Panc1 (cell line): ENCODE measurements around the gene GALNT15. TPM values are rescaled to one million over a fixed set of nuclear protein-coding genes. Genes with fewer than 3 reads are reported as not detected.

ENCODE experiments used
- ATAC-seq: fragments of 200-7000 bp; cut with Tn5 transposase; 2 replicates; pipeline ENCODE4 v1.9.1; 2020; ENCODE audit warnings: mild to moderate bottlenecking, moderate library complexity
- BruUV-seq: library from RNA; stranded (reverse); fragments of 400-500 nt; replicated peaks from 2 replicates; lab custom pipeline; 2021; lab: Mats Ljungman, UMichigan
- CTCF ChIA-PET: fragments of 300-600 bp; sonication (Branson Sonifier 250); formaldehyde crosslinking; loops from one replicate; lab custom pipeline; 2022; ENCODE audit warnings: antibody characterized with exemption; lab: Charles Lee
- POLR2A ChIA-PET: fragments of 300-600 bp; sonication (Branson Sonifier 250); formaldehyde crosslinking; loops from one replicate; lab custom pipeline; 2022; ENCODE audit warnings: antibody characterized with exemption; lab: Charles Lee
- DNase-seq: peaks from one replicate; pipeline ENCODE4 v3.0.0-alpha.2; 2010; ENCODE audit warnings: low read depth, low spot score
- H3K27ac ChIP-seq: 2 replicates; pipeline ENCODE4 v1.5.1; 2011; ENCODE audit warnings: mild to moderate bottlenecking, low read length, inconsistent platforms
- H3K27me3 ChIP-seq: fragments of 200-500 bp; sonication (Bioruptor generic); 2 replicates; pipeline ENCODE4 v1.6.0; 2014; ENCODE audit warnings: low read length, inconsistent platforms; ENCODE audit not compliant: control insufficient read depth, insufficient read depth
- H3K36me3 ChIP-seq: fragments of 200-500 bp; sonication (Bioruptor generic); 2 replicates; pipeline ENCODE4 v1.5.1; 2014; ENCODE audit warnings: inconsistent platforms, mild to moderate bottlenecking, low read length, moderate library complexity; ENCODE audit not compliant: control insufficient read depth, insufficient read depth
- H3K4me1 ChIP-seq: 2 replicates; pipeline ENCODE4 v1.5.1; 2011; ENCODE audit warnings: inconsistent platforms, mild to moderate bottlenecking, low read length, moderate library complexity; ENCODE audit not compliant: control insufficient read depth, insufficient read depth
- H3K4me3 ChIP-seq, 2 experiments: 2 replicates each; pipeline ENCODE4 v1.5.1; 2011 to 2012; ENCODE audit warnings: low read depth in 2 of 2, low read length in 2 of 2, mild to moderate bottlenecking in 2 of 2, inconsistent platforms in 1 of 2, moderate library complexity in 1 of 2
- H3K9me3 ChIP-seq: fragments of 200-500 bp; sonication (Bioruptor generic); 2 replicates; pipeline ENCODE4 v1.5.1; 2014; ENCODE audit warnings: low read depth, mild to moderate bottlenecking, inconsistent platforms, low read length, moderate library complexity; ENCODE audit not compliant: control insufficient read depth, insufficient read depth
- CTCF ChIP-seq: fragments of 450-650 bp; IDR thresholded peaks from 2 replicates; pipeline ENCODE4 v1.5.1; 2017; ENCODE audit warnings: mild to moderate bottlenecking
- POLR2AphosphoS5 ChIP-seq: IDR thresholded peaks from 2 replicates; pipeline ENCODE4 v1.6.1; 2012; ENCODE audit warnings: mild to moderate bottlenecking, low read depth, low read length, moderate library complexity
- REST ChIP-seq, 2 experiments: IDR thresholded peaks; 2 replicates each; pipeline ENCODE4 v1.6.1; 2011 to 2012; ENCODE audit warnings: low read depth in 2 of 2, control low read depth in 1 of 2, low read length in 1 of 2, mild to moderate bottlenecking in 1 of 2, moderate library complexity in 1 of 2; ENCODE audit not compliant: insufficient read depth in 1 of 2
- SIN3A ChIP-seq: IDR thresholded peaks from 2 replicates; pipeline ENCODE4 v1.6.1; 2012; ENCODE audit warnings: low read depth, mild to moderate bottlenecking, low read length, moderate library complexity, borderline replicate concordance; ENCODE audit not compliant: insufficient read depth
- TCF7L2 ChIP-seq: IDR thresholded peaks from 2 replicates; pipeline ENCODE4 v1.6.1; 2011; ENCODE audit warnings: mild to moderate bottlenecking, low read depth, low read length, inconsistent platforms
- in situ Hi-C: cut with HindIII; loops from 2 replicates; pipeline ENCODE4 v1.10.0; 2016; ENCODE audit warnings: low sequenced_read_pairs, low pct_unique_long_range_greater_than_20kb
- intact Hi-C: fragments of 100-400 bp; cut with micrococcal nuclease; formaldehyde crosslinking; loops from one replicate; pipeline ENCODE4 v1.10.0; 2022; ENCODE audit not compliant: unreplicated experiment
- total RNA-seq: library from RNA; stranded (reverse); gene quantifications from one replicate; pipeline ENCODE4 v1.2.1, GENCODE V29; 2021; ENCODE audit not compliant: unreplicated experiment

Gene GALNT15
- total RNA-seq, 1 experiment from 2014 or later = 0.10 TPM

GRCh38 chr3:16146015-16146730 lies 28.3 kb upstream of the GALNT15 start:
- ChIA-PET POLR2A (no interaction called here), CTCF (no interaction called here)
- in situ Hi-C loops (no loop called here), intact Hi-C loops (no loop called here)
- Histone ChIP-seq H3K36me3 (no peaks in the 10 kb centered on the region), H3K9me3 (no peaks in the 10 kb centered on the region), H3K4me1 (no peaks in the 10 kb centered on the region; the same call in 1 of the 2 replicates), H3K4me3 (no peak overlapping the region), H3K27ac (peak overlapping the region; percentile 61; the same call in 1 of the 2 replicates), H3K27me3 (no peaks in the 10 kb centered on the region)
- BruUV-seq = no TSS peak
- ATAC-seq (peak; percentile 29; the same call in 1 of the 2 replicates), DNase-seq (no peak)
- TF ChIP-seq SIN3A (no peak), REST (IDR thresholded peaks at IDR 0.05; ENCODE audit: insufficient read depth in 1 of 2, low read depth in 2 of 2, low read length in 1 of 2) (no peak)

GRCh38 chr3:16147220-16147994 lies 27.1 kb upstream of the GALNT15 start:
- intact Hi-C loops (no loop called here), in situ Hi-C loops (no loop called here)
- Histone ChIP-seq H3K4me3 (no peak overlapping the region), H3K36me3 (no peaks in the 10 kb centered on the region), H3K4me1 (no peaks in the 10 kb centered on the region; the same call in 1 of the 2 replicates), H3K9me3 (no peaks in the 10 kb centered on the region), H3K27me3 (no peaks in the 10 kb centered on the region), H3K27ac (no peak overlapping the region)
- DNase-seq = no peak
- ATAC-seq = no peak
- no peak for TF ChIP-seq SIN3A
- no peak for TF ChIP-seq POLR2AphosphoS5
- no peak for TF ChIP-seq CTCF
- TF ChIP-seq REST (IDR thresholded peaks at IDR 0.05; ENCODE audit: insufficient read depth in 1 of 2, low read depth in 2 of 2, low read length in 1 of 2) = no peak
- no peak for TF ChIP-seq TCF7L2
- POLR2A ChIA-PET = no interaction called here
- BruUV-seq = no TSS peak
- CTCF ChIA-PET = no interaction called here
